Nephron progenitor cell (in vitro differentiated cells): ENCODE data around the gene PARP8.

Experiments used
- DNase-seq: peaks from one replicate; pipeline ENCODE4 v3.0.0; 2021
- H3K27ac Mint-ChIP-seq: 2 replicates; pipeline ENCODE4 v1.8.0; 2021; ENCODE audit warnings: mild to moderate bottlenecking, moderate library complexity, mixed read lengths
- H3K27me3 Mint-ChIP-seq: 2 replicates; pipeline ENCODE4 v1.8.0; 2021; ENCODE audit warnings: mild to moderate bottlenecking, low read depth, mixed read lengths; ENCODE audit not compliant: poor library complexity
- H3K36me3 Mint-ChIP-seq: 2 replicates; pipeline ENCODE4 v1.8.0; 2021; ENCODE audit warnings: low read depth, mixed read lengths
- H3K4me1 Mint-ChIP-seq: 2 replicates; pipeline ENCODE4 v1.8.0; 2021; ENCODE audit warnings: mixed read lengths
- H3K4me3 Mint-ChIP-seq: 2 replicates; pipeline ENCODE4 v1.8.0; 2021; ENCODE audit warnings: mild to moderate bottlenecking, moderate library complexity, mixed read lengths
- H3K9me3 Mint-ChIP-seq: 2 replicates; pipeline ENCODE4 v1.8.0; 2021; ENCODE audit warnings: mild to moderate bottlenecking, moderate library complexity, mixed read lengths
- CTCF ChIP-seq: fragments of 200-600 bp; sonication (generic); IDR thresholded peaks from 2 replicates; pipeline ENCODE4 v1.5.0; 2021; ENCODE audit warnings: antibody characterized with exemption

PARP8 gene

GRCh38 chr5:50699737-50700136 is 33.3 kb downstream of the PARP8 start:
- Mint-ChIP-seq H3K4me1 (peaks cover 18% of the 10 kb centered on the region), H3K27me3 (no peaks in the 10 kb centered on the region), H3K36me3 (peaks cover 9% of the 10 kb centered on the region), H3K4me3 (no peak overlapping the region), H3K9me3 (no peaks in the 10 kb centered on the region), H3K27ac (no peak overlapping the region)
- TF ChIP-seq CTCF = no peak
- no peak for DNase-seq

GRCh38 chr5:50700706-50701105 is 34.3 kb downstream of the PARP8 start:
- Mint-ChIP-seq H3K27ac (no peak overlapping the region), H3K4me3 (no peak overlapping the region), H3K4me1 (peaks cover 18% of the 10 kb centered on the region), H3K9me3 (no peaks in the 10 kb centered on the region), H3K27me3 (no peaks in the 10 kb centered on the region), H3K36me3 (peaks cover 9% of the 10 kb centered on the region)
- no peak for DNase-seq
- no peak for TF ChIP-seq CTCF

GRCh38 chr5:50702615-50703366 is 36.4 kb downstream of the PARP8 start:
- H3K27ac Mint-ChIP-seq = no peak overlapping the region
- H3K4me3 Mint-ChIP-seq = no peak overlapping the region
- no peaks in the 10 kb centered on the region for H3K9me3 Mint-ChIP-seq
- no peaks in the 10 kb centered on the region for H3K27me3 Mint-ChIP-seq
- TF ChIP-seq CTCF = no peak
- peaks cover 13% of the 10 kb centered on the region for H3K4me1 Mint-ChIP-seq
- peaks cover 7% of the 10 kb centered on the region for H3K36me3 Mint-ChIP-seq
- DNase-seq = no peak

GRCh38 chr5:50703367-50703666 is 36.9 kb downstream of the PARP8 start:
- Mint-ChIP-seq H3K27ac (no peak overlapping the region), H3K27me3 (no peaks in the 10 kb centered on the region), H3K36me3 (peaks cover 4% of the 10 kb centered on the region), H3K9me3 (no peaks in the 10 kb centered on the region), H3K4me3 (no peak overlapping the region), H3K4me1 (peaks cover 13% of the 10 kb centered on the region)
- no peak for TF ChIP-seq CTCF
- DNase-seq = no peak

- H3K4me1 Mint-ChIP-seq = peaks cover 13% of the 10 kb centered on the region
- no peaks in the 10 kb centered on the region for H3K27me3 Mint-ChIP-seq
- no peak for DNase-seq
- no peaks in the 10 kb centered on the region for H3K36me3 Mint-ChIP-seq
- H3K27ac Mint-ChIP-seq = no peak overlapping the region
- no peak overlapping the region for H3K4me3 Mint-ChIP-seq
- TF ChIP-seq CTCF = no peak
- no peaks in the 10 kb centered on the region for H3K9me3 Mint-ChIP-seq
Measured at GRCh38 chr5:50704730-50705129, 38.3 kb downstream of the PARP8 start.

GRCh38 chr5:50709471-50709870 is 43.0 kb downstream of the PARP8 start:
- no peak overlapping the region for H3K27ac Mint-ChIP-seq
- peaks cover 9% of the 10 kb centered on the region for H3K4me1 Mint-ChIP-seq

More at GRCh38 chr5:50709471-50709870, 43.0 kb downstream of the PARP8 start:
- DNase-seq = no peak
- Mint-ChIP-seq H3K27me3 (peaks cover 4% of the 10 kb centered on the region), H3K9me3 (no peaks in the 10 kb centered on the region), H3K4me3 (no peak overlapping the region), H3K36me3 (peaks cover 4% of the 10 kb centered on the region)
- no peak for TF ChIP-seq CTCF
